ENCODE measurements around the gene TNS1.

DNA sequence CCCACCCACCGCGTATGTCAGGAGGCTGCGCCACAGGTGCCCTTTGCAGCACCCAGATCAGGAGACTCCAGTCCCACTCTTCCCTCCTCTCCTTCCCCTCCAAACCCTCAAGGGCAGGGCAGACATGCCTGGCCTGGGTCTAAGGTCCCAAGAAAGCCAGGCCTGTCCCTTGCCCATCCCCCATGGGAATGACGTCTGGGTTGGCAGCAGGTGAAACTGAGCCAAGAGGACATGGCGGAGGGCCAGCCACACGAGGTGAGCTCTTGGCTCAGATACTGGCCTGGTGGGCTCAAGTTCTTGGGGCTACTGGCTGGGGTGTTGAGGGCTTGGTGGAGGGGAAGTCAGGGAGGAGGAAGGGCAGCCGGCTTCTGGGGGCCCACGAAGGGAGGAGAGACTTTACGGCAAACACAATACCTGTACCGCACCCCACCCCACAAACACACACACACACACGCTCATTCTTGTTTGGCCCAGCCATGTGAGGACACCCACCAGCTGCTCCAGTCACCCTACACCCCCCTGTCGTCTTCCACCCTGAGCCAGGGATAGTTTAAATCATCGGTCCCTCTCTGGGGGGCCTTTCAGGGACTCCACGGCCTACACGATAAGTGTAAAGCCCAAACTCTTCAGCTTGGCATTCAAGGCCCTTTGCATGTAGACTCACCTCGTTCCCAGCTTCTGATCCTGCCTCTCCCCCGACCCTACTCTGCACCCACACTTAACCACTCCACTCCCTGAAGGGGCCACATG lies 24.1 kb upstream of the TNS1 start:
- TF ChIP-seq EZH2 (IDR thresholded peaks at IDR 0.05; ENCODE audit: insufficient read depth, poor library complexity, severe bottlenecking), result no peak
- no peak for TF ChIP-seq EZH2phosphoT487 (IDR thresholded peaks at IDR 0.05; ENCODE audit: insufficient read depth, low read depth)

Data from GM23248 (cell line).